ENCODE results near the gene SLU7. TPM values are rescaled to one million over a fixed set of nuclear protein-coding genes. Genes with fewer than 3 reads are reported as not detected.

SLU7 gene
- total RNA-seq, 1 donor from 2014 or later = 41.2 TPM

DNA sequence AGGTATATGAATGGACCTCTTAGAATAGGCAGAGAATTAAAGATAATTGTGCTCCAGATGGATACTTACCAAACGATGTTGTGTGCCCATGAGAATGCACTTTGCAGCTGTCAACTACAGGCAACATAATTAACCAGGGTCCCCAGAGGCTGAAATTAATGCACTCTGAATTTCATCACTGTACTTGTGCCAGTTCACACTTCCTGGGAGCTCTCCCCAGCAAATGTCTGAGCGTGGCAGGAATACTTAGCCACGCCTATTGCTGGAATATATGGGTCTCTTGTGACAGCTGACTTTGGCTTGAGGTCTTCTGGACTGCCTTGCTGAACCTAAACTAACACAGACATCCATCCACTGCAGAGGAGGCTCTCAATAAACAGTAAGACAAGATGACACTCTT is 36.5 kb downstream of the SLU7 start:
- TF ChIP-seq, protein P1, sequence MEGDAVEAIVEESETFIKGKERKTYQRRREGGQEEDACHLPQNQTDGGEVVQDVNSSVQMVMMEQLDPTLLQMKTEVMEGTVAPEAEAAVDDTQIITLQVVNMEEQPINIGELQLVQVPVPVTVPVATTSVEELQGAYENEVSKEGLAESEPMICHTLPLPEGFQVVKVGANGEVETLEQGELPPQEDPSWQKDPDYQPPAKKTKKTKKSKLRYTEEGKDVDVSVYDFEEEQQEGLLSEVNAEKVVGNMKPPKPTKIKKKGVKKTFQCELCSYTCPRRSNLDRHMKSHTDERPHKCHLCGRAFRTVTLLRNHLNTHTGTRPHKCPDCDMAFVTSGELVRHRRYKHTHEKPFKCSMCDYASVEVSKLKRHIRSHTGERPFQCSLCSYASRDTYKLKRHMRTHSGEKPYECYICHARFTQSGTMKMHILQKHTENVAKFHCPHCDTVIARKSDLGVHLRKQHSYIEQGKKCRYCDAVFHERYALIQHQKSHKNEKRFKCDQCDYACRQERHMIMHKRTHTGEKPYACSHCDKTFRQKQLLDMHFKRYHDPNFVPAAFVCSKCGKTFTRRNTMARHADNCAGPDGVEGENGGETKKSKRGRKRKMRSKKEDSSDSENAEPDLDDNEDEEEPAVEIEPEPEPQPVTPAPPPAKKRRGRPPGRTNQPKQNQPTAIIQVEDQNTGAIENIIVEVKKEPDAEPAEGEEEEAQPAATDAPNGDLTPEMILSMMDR (IDR thresholded peaks at IDR 0.05; ENCODE audit: insufficient read depth, low read length, poor library complexity, severe bottlenecking) = no peak
- Histone ChIP-seq H3K36me3 (ENCODE audit: control insufficient read depth, insufficient read depth, low read length) (no peaks in the 10 kb centered on the region), H3K27me3 (ENCODE audit: control insufficient read depth, insufficient read depth, low read length) (no peaks in the 10 kb centered on the region), H3K4me3 (ENCODE audit: low read depth, low read length) (no peak overlapping the region)
- no peak for DNase-seq (ENCODE audit: low read depth)

DNA sequence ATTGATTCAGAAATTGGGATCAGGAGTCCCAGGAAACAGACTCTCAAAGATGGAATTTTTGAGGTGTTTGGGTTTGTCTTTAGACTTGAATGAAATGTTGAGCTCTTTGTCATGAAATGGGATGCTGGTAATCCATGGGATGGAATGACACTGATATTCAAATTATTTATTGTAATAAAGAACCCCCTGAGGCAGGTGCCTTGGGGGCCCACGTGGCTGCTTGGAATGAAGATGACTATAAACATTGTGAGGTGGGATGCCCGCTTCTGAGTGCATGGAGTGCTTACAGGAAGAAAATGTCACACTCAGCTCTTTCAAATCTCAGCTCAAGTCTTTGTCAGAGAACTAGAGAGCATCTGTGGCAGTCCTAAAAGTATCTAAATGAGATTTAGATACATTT is 38.8 kb downstream of the SLU7 start:
- TF ChIP-seq, protein P1 (IDR thresholded peaks at IDR 0.05; ENCODE audit: insufficient read depth, low read length, poor library complexity, severe bottlenecking) = no peak

DNA sequence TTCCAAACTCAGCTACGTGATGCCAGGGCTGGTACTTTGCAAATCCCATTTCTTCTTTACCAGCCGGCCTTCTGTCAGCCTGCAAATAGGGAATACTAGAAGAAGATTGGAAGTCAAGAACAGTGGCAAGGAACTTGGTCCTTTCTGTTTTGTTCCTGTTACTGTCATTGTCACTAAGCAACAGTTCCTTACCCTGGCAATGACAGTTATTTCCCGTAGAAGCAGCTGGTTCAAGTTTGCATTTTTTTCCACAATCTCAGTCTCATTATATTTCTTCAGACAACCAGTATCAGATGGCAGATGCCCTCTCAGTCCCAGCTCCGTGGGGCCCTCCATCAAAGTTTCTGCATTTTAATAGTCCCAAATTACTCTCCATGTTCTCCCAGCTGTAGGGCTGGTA is 39.4 kb downstream of the SLU7 start:
- no peaks in the 10 kb centered on the region for H3K27me3 ChIP-seq (ENCODE audit: control insufficient read depth, insufficient read depth, low read length)

More for the DNA sequence above, 38.8 kb downstream of the SLU7 start:
- Histone ChIP-seq H3K27me3 (ENCODE audit: control insufficient read depth, insufficient read depth, low read length) (no peaks in the 10 kb centered on the region), H3K4me3 (ENCODE audit: low read depth, low read length) (no peak overlapping the region), H3K36me3 (ENCODE audit: control insufficient read depth, insufficient read depth, low read length) (no peaks in the 10 kb centered on the region)
- no peak for DNase-seq (ENCODE audit: low read depth)

DNA sequence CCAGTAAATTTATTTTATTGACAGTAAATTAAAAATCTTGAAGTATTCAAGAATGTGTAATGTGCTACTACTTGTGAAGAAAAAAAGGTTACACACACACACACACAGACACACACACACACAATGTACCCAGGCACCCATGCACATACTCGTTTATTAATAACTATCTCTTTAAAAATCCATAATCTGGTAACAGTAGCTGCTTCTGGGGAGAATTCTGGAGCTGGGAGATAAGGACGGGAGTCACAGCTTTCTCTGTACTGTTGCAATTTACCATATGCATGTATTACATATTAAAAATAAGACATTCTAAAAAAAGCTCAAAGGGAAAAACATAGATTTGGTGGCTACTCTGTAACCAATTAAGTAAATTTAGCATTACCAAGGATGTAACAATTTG is 40.6 kb downstream of the SLU7 start:
- DNase-seq (ENCODE audit: low read depth) = no peak
- Histone ChIP-seq H3K4me3 (ENCODE audit: low read depth, low read length) (no peak overlapping the region), H3K36me3 (ENCODE audit: control insufficient read depth, insufficient read depth, low read length) (no peaks in the 10 kb centered on the region), H3K27me3 (ENCODE audit: control insufficient read depth, insufficient read depth, low read length) (no peaks in the 10 kb centered on the region)
- TF ChIP-seq, protein P1 (IDR thresholded peaks at IDR 0.05; ENCODE audit: insufficient read depth, low read length, poor library complexity, severe bottlenecking) = no peak

More for the DNA sequence above, 39.4 kb downstream of the SLU7 start:
- Histone ChIP-seq H3K36me3 (ENCODE audit: control insufficient read depth, insufficient read depth, low read length) (no peaks in the 10 kb centered on the region), H3K4me3 (ENCODE audit: low read depth, low read length) (no peak overlapping the region)
- DNase-seq (ENCODE audit: low read depth) = no peak
- TF ChIP-seq, protein P1 (IDR thresholded peaks at IDR 0.05; ENCODE audit: insufficient read depth, low read length, poor library complexity, severe bottlenecking) = no peak

DNA sequence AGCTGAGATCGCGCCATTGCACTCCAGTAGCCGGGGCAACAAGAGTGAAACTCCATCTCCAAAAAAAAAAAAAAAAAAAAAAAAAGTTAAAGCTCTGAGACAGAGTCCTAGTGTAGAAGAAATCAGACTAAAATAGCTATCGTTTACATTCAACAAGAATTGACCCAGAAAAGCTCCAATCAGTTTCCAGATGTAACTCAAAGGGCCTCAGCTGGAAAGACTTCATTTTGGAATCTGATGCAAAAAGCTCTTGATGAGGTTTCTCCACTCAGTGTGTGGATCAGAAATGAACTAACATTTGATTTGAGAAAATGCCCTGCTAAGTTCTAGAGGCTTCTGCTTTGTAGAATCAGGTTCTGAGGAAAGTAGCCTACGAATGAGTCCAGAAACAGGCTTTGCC is 41.2 kb downstream of the SLU7 start:
- Histone ChIP-seq H3K27me3 (ENCODE audit: control insufficient read depth, insufficient read depth, low read length) (no peaks in the 10 kb centered on the region), H3K4me3 (ENCODE audit: low read depth, low read length) (no peak overlapping the region), H3K36me3 (ENCODE audit: control insufficient read depth, insufficient read depth, low read length) (no peaks in the 10 kb centered on the region)
- TF ChIP-seq, protein P1 (IDR thresholded peaks at IDR 0.05; ENCODE audit: insufficient read depth, low read length, poor library complexity, severe bottlenecking) = no peak
- no peak for DNase-seq (ENCODE audit: low read depth)

DNA sequence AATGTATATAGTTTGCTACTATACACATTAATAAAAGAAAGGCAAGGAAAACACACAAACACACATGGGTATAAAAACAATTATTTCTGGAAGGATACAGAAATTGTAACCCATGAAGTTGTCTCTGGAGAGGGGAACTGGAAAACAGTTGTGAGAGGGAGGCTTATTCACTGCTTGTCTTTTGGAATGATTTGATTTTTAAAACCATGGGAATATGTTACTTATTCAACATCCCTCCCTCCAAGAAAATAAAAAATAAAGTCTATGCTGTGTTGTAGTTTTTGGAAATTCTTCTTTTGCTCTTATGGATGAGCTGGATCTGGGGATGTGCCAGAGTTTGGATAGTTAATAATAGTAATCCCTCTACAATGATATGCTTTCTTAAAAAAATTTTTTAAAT is 42.5 kb downstream of the SLU7 start:
- H3K4me3 ChIP-seq (ENCODE audit: low read depth, low read length) = no peak overlapping the region
- TF ChIP-seq, protein P1 (IDR thresholded peaks at IDR 0.05; ENCODE audit: insufficient read depth, low read length, poor library complexity, severe bottlenecking) = no peak
- H3K36me3 ChIP-seq (ENCODE audit: control insufficient read depth, insufficient read depth, low read length) = no peaks in the 10 kb centered on the region
- no peaks in the 10 kb centered on the region for H3K27me3 ChIP-seq (ENCODE audit: control insufficient read depth, insufficient read depth, low read length)
- DNase-seq (ENCODE audit: low read depth) = no peak

All from kidney epithelial cell (primary cell).